PC-9 (cell line): Measurements from ENCODE around the gene NDST1. TPM values are rescaled to one million over a fixed set of nuclear protein-coding genes. Genes with fewer than 3 reads are reported as not detected.

Experiments used
- BruUV-seq: library from RNA; stranded (reverse); fragments of 400-500 nt; replicated peaks from 2 replicates; lab custom pipeline; 2021; lab: Mats Ljungman, UMichigan
- CTCF ChIA-PET: fragments of 300-600 bp; sonication (Branson Sonifier 250); formaldehyde crosslinking; loops from one replicate; lab custom pipeline; 2022; ENCODE audit warnings: antibody characterized with exemption; lab: Charles Lee
- POLR2A ChIA-PET: fragments of 300-600 bp; sonication (Branson Sonifier 250); formaldehyde crosslinking; loops from one replicate; lab custom pipeline; 2022; ENCODE audit warnings: antibody characterized with exemption; ENCODE audit not compliant: unreplicated experiment; lab: Charles Lee
- DNase-seq, 2 experiments: peaks; one replicate each; pipeline versions ENCODE4 v3.0.0 to v3.0.0-alpha.2; 2015 to 2022; ENCODE audit warnings: mixed read lengths in 1 of 2
- H2AFZ ChIP-seq: fragments of 200-600 bp; sonication (generic); 2 replicates; pipeline ENCODE4 v1.8.1; 2017; ENCODE audit warnings: antibody characterized with exemption
- H3F3A ChIP-seq: fragments of 200-600 bp; sonication (generic); 2 replicates; pipeline ENCODE4 v1.8.1; 2017; ENCODE audit warnings: antibody characterized with exemption, mild to moderate bottlenecking, low read depth; ENCODE audit not compliant: insufficient read depth
- H3K27ac ChIP-seq: fragments of 200-600 bp; sonication (generic); 2 replicates; pipeline ENCODE4 v1.6.1; 2016; ENCODE audit warnings: mixed run types
- H3K27me3 ChIP-seq: fragments of 200-600 bp; sonication (generic); 2 replicates; pipeline ENCODE4 v1.6.1; 2016; ENCODE audit warnings: low read depth, mixed run types; ENCODE audit not compliant: insufficient read depth
- H3K36me3 ChIP-seq: fragments of 200-600 bp; sonication (generic); 2 replicates; pipeline ENCODE4 v1.6.1; 2016; ENCODE audit warnings: low read depth, mixed run types
- H3K4me1 ChIP-seq: fragments of 200-600 bp; sonication (generic); replicated peaks from 2 replicates; pipeline ENCODE4 v1.6.1; 2016; ENCODE audit warnings: mixed run types; ENCODE audit not compliant: insufficient read depth
- H3K4me2 ChIP-seq: fragments of 200-600 bp; sonication (generic); 2 replicates; pipeline ENCODE4 v1.6.1; 2017; ENCODE audit warnings: mixed run types
- H3K4me3 ChIP-seq: fragments of 200-600 bp; sonication (generic); 2 replicates; pipeline ENCODE4 v1.6.1; 2016; ENCODE audit warnings: mixed run types
- H3K79me2 ChIP-seq: fragments of 200-600 bp; sonication (generic); 2 replicates; pipeline ENCODE4 v1.6.1; 2017; ENCODE audit warnings: low read depth, mixed run types
- H3K9me2 ChIP-seq: fragments of 200-600 bp; sonication (generic); 2 replicates; pipeline ENCODE4 v1.8.1; 2017; ENCODE audit warnings: mild to moderate bottlenecking; ENCODE audit not compliant: insufficient read depth
- H3K9me3 ChIP-seq: fragments of 200-600 bp; sonication (generic); 2 replicates; pipeline ENCODE4 v1.8.1; 2016; ENCODE audit warnings: low read depth; ENCODE audit not compliant: insufficient read depth
- H4K20me1 ChIP-seq: fragments of 200-600 bp; sonication (generic); 2 replicates; pipeline ENCODE4 v1.8.1; 2017; ENCODE audit not compliant: insufficient read depth
- CTCF ChIP-seq: fragments of 200-600 bp; sonication (generic); conservative IDR thresholded peaks from 2 replicates; pipeline ENCODE4 v1.6.1; 2017; ENCODE audit warnings: mixed run types, antibody characterized with exemption, mild to moderate bottlenecking, moderate library complexity
- EZH2 ChIP-seq: fragments of 200-600 bp; sonication (generic); IDR thresholded peaks from 2 replicates; pipeline ENCODE4 v1.8.0; 2017; ENCODE audit warnings: antibody characterized with exemption, low read depth
- intact Hi-C: fragments of 100-400 bp; cut with micrococcal nuclease; formaldehyde crosslinking; loops from one replicate; pipeline ENCODE4 v1.10.0; 2022; ENCODE audit not compliant: unreplicated experiment
- total RNA-seq: library from RNA; stranded (reverse); gene quantifications from 2 replicates; pipeline ENCODE4 v1.2.3, GENCODE V29; 2021

Gene NDST1
- total RNA-seq, 1 experiment from 2014 or later = 94.3 TPM

- Histone ChIP-seq H3K9me3 (no peaks in the 10 kb centered on the region), H4K20me1 (no peaks in the 10 kb centered on the region), H3K27me3 (no peaks in the 10 kb centered on the region), H3K9me2 (no peaks in the 10 kb centered on the region), H3K4me2 (no peak overlapping the region), H3K4me3 (no peak overlapping the region), H3K36me3 (no peaks in the 10 kb centered on the region), H3K27ac (no peak overlapping the region), H3F3A (no peaks in the 10 kb centered on the region), H3K4me1 (no peaks in the 10 kb centered on the region), H2AFZ (no peak overlapping the region), H3K79me2 (no peaks in the 10 kb centered on the region)
- no peak for DNase-seq
- ChIA-PET CTCF (interaction anchor here (0.6 kb wide), 1 partner anchor 37 kb away, joined by 3 read pairs; no protein-coding TSS in a partner anchor), POLR2A (no interaction called here)
- intact Hi-C loops = no loop called here
- BruUV-seq = no TSS peak
- TF ChIP-seq EZH2 = no peak
- TF ChIP-seq CTCF = no peak
These were observed 88.4 kb downstream of the NDST1 start for GRCh38 chr5:150596313-150596712.

GRCh38 chr5:150596826-150597225 lies 88.9 kb downstream of the NDST1 start:
- Histone ChIP-seq H3F3A (no peaks in the 10 kb centered on the region), H4K20me1 (no peaks in the 10 kb centered on the region), H3K9me3 (no peaks in the 10 kb centered on the region), H3K4me3 (no peak overlapping the region), H2AFZ (no peak overlapping the region), H3K27ac (no peak overlapping the region), H3K27me3 (no peaks in the 10 kb centered on the region), H3K4me2 (no peak overlapping the region), H3K4me1 (no peaks in the 10 kb centered on the region), H3K36me3 (no peaks in the 10 kb centered on the region), H3K9me2 (no peaks in the 10 kb centered on the region), H3K79me2 (no peaks in the 10 kb centered on the region)
- POLR2A ChIA-PET = no interaction called here
- intact Hi-C loops = no loop called here
- no TSS peak for BruUV-seq
- TF ChIP-seq CTCF (no peak), EZH2 (no peak)
- no peak for DNase-seq
- CTCF ChIA-PET = no interaction called here

GRCh38 chr5:150598006-150598405 lies 90.1 kb downstream of the NDST1 start:
- H3K4me3 ChIP-seq = no peak overlapping the region
- no peaks in the 10 kb centered on the region for H4K20me1 ChIP-seq
- H3K4me2 ChIP-seq = no peak overlapping the region
- no peak overlapping the region for H2AFZ ChIP-seq
- H3K4me1 ChIP-seq = no peaks in the 10 kb centered on the region
- no peaks in the 10 kb centered on the region for H3K9me2 ChIP-seq
- no peaks in the 10 kb centered on the region for H3F3A ChIP-seq
- DNase-seq = no peak
- no peaks in the 10 kb centered on the region for H3K79me2 ChIP-seq
- no TSS peak for BruUV-seq
- intact Hi-C loops = no loop called here
- H3K27ac ChIP-seq = no peak overlapping the region
- TF ChIP-seq EZH2 (no peak), CTCF (no peak)
- no peaks in the 10 kb centered on the region for H3K36me3 ChIP-seq
- ChIA-PET POLR2A (no interaction called here), CTCF (no interaction called here)
- H3K27me3 ChIP-seq = no peaks in the 10 kb centered on the region
- H3K9me3 ChIP-seq = no peaks in the 10 kb centered on the region
